ENCODE results near the gene PTPN11.

The PTPN11 gene

DNA sequence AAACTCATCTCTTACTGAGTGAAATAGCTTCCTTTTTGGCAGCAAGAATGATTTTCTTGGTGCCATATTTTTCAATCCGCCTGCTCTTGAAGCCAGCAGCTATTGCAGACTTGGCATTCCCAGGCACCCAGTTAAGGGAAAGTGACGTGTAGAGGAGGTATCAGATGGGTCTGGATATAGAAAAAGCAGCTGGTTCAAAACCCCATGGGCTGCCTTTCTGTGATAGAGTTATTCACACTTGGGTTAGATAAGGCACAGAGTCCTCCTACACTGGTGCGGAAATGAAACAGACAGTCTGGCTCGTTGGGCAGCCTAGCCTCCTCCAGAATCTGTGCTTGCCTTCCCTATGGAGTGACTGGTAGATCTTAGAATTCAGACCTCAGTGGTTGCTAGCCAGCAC lies 62.2 kb downstream of the PTPN11 start:
- POLR2A ChIA-PET = no interaction called here
- WGBS (ENCODE audit: insufficient coverage) = 100% methylated on average over 4 of the region's 4 CpGs

DNA sequence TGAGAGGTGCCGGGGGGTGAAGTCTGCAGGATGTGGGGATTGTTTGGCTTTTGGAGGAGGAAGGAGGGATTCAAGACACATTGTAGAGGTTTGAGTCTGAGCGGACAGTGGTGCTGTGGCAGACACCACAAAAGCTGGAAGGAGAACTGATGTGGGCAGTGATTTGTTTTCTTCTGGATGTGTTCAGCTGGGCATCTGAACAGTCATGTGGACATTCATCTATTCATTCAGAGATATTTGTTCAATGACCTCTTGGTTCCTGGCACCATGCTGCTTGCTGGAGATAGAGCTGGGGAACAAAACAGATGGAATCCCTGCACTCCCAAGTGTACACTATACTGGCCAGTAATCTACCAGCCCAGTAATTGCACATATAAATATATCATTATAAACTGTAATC lies 64.0 kb downstream of the PTPN11 start:
- CTCF ChIA-PET = no interaction called here
- no peak overlapping the region for H3K27ac ChIP-seq (ENCODE audit: insufficient read depth in 1 of 2, low read depth in 1 of 2, low read length in 2 of 2, poor library complexity in 1 of 2, severe bottlenecking in 2 of 2)
- H3K36me3 ChIP-seq (ENCODE audit: control insufficient read depth in 4 of 4, insufficient read depth in 4 of 4, low read length in 3 of 4) = peaks cover 28 to 87% (median 54%) of the 10 kb centered on the region in 4 experiments
- H3K4me3 ChIP-seq (ENCODE audit: control insufficient read depth in 1 of 7, extremely low read depth in 1 of 7, insufficient read depth in 4 of 7, low read depth in 2 of 7, low read length in 6 of 7) = no peak overlapping the region
- POLR2A ChIA-PET = no interaction called here
- H3K9me3 ChIP-seq (ENCODE audit: control extremely low read depth in 1 of 5, control insufficient read depth in 4 of 5, insufficient read depth in 2 of 5, low read depth in 1 of 5, low read length in 4 of 5) = peaks cover 0 to 7% (median 0%) of the 10 kb centered on the region in 5 experiments
- no peak for DNase-seq
- WGBS (ENCODE audit: insufficient coverage) = 100% methylated on average over 2 of the region's 2 CpGs
- no peaks in the 10 kb centered on the region for H3K27me3 ChIP-seq (replicated peaks in 2 of 5; ENCODE audit: control insufficient read depth in 4 of 5, insufficient read depth in 5 of 5, low read length in 4 of 5)
- no peaks in the 10 kb centered on the region for H3K4me1 ChIP-seq (ENCODE audit: control extremely low read depth in 1 of 4, control insufficient read depth in 4 of 4, insufficient read depth in 4 of 4, low read length in 3 of 4)

More for the DNA sequence above, 62.2 kb downstream of the PTPN11 start:
- H3K9me3 ChIP-seq (ENCODE audit: control extremely low read depth in 1 of 5, control insufficient read depth in 4 of 5, insufficient read depth in 2 of 5, low read depth in 1 of 5, low read length in 4 of 5) = peaks cover 0 to 10% (median 0%) of the 10 kb centered on the region in 5 experiments
- CTCF ChIA-PET = interaction anchor here (1.1 kb wide), 1 partner anchor 18 kb away, joined by 4 read pairs; no protein-coding TSS in a partner anchor
- H3K4me1 ChIP-seq (ENCODE audit: control extremely low read depth in 1 of 4, control insufficient read depth in 4 of 4, insufficient read depth in 4 of 4, low read length in 3 of 4) = no peaks in the 10 kb centered on the region
- no peaks in the 10 kb centered on the region for H3K27me3 ChIP-seq (replicated peaks in 2 of 5; ENCODE audit: control insufficient read depth in 4 of 5, insufficient read depth in 5 of 5, low read length in 4 of 5)
- H3K36me3 ChIP-seq (ENCODE audit: control insufficient read depth in 4 of 4, insufficient read depth in 4 of 4, low read length in 3 of 4) = peaks cover 26 to 85% (median 56%) of the 10 kb centered on the region in 4 experiments
- DNase-seq = no peak
- H3K27ac ChIP-seq (ENCODE audit: insufficient read depth in 1 of 2, low read depth in 1 of 2, low read length in 2 of 2, poor library complexity in 1 of 2, severe bottlenecking in 2 of 2) = no peak overlapping the region
- H3K4me3 ChIP-seq (ENCODE audit: control insufficient read depth in 1 of 7, extremely low read depth in 1 of 7, insufficient read depth in 4 of 7, low read depth in 2 of 7, low read length in 6 of 7) = no peak overlapping the region

DNA sequence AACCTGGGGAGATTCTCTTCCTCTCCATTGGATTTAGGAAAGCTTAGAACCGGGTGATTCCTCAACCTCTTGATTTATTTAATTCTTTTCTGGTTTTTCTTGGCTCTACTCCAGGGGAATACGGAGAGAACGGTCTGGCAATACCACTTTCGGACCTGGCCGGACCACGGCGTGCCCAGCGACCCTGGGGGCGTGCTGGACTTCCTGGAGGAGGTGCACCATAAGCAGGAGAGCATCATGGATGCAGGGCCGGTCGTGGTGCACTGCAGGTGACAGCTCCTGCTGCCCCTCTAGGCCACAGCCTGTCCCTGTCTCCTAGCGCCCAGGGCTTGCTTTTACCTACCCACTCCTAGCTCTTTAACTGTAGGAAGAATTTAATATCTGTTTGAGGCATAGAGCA lies 67.6 kb downstream of the PTPN11 start:
- Histone ChIP-seq H3K4me3 (ENCODE audit: control insufficient read depth in 1 of 7, extremely low read depth in 1 of 7, insufficient read depth in 4 of 7, low read depth in 2 of 7, low read length in 6 of 7) (no peak overlapping the region), H3K27ac (ENCODE audit: insufficient read depth in 1 of 2, low read depth in 1 of 2, low read length in 2 of 2, poor library complexity in 1 of 2, severe bottlenecking in 2 of 2) (no peak overlapping the region), H3K4me1 (ENCODE audit: control extremely low read depth in 1 of 4, control insufficient read depth in 4 of 4, insufficient read depth in 4 of 4, low read length in 3 of 4) (no peaks in the 10 kb centered on the region), H3K9me3 (ENCODE audit: control extremely low read depth in 1 of 5, control insufficient read depth in 4 of 5, insufficient read depth in 2 of 5, low read depth in 1 of 5, low read length in 4 of 5) (no peaks in the 10 kb centered on the region), H3K36me3 (ENCODE audit: control insufficient read depth in 4 of 4, insufficient read depth in 4 of 4, low read length in 3 of 4) (peaks cover 28 to 83% (median 56%) of the 10 kb centered on the region in 4 experiments), H3K27me3 (replicated peaks in 2 of 5; ENCODE audit: control insufficient read depth in 4 of 5, insufficient read depth in 5 of 5, low read length in 4 of 5) (no peaks in the 10 kb centered on the region)
- no peak for DNase-seq
- POLR2A ChIA-PET = no interaction called here
- CTCF ChIA-PET = no interaction called here
- WGBS (ENCODE audit: insufficient coverage) = 98% methylated on average over 12 of the region's 12 CpGs

DNA sequence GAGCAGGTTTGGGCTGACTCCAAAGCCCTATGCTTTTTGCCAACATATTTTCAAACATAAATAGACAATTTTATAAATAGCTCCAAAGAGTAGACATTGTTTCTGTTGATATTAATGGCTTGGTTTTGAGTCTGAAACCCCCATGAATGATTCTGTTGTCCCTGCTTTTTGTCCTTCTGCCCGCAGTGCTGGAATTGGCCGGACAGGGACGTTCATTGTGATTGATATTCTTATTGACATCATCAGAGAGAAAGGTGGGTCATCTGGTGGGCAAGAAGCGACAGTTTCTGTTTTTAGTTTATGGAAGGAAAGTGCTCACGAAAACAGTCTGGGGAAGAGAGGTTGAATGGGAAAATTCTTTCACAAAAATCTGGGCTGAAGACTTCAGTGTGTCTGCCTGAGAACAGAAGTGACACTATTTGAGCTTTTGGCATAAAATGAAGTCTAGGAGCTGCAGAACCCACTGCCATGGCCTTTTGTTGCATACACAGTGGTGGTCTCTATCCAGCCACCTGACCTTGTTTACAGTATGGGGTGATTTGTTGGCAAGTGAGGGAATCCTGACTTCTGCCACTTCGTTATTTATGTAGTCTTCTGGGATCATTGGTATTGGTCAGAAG lies 69.6 kb downstream of the PTPN11 start:
- CTCF ChIA-PET = no interaction called here
- Histone ChIP-seq H3K4me3 (ENCODE audit: control insufficient read depth in 1 of 7, extremely low read depth in 1 of 7, insufficient read depth in 4 of 7, low read depth in 2 of 7, low read length in 6 of 7) (no peak overlapping the region), H3K9me3 (ENCODE audit: control extremely low read depth in 1 of 5, control insufficient read depth in 4 of 5, insufficient read depth in 2 of 5, low read depth in 1 of 5, low read length in 4 of 5) (no peaks in the 10 kb centered on the region), H3K27me3 (replicated peaks in 2 of 5; ENCODE audit: control insufficient read depth in 4 of 5, insufficient read depth in 5 of 5, low read length in 4 of 5) (no peaks in the 10 kb centered on the region), H3K27ac (ENCODE audit: insufficient read depth in 1 of 2, low read depth in 1 of 2, low read length in 2 of 2, poor library complexity in 1 of 2, severe bottlenecking in 2 of 2) (no peak overlapping the region), H3K36me3 (ENCODE audit: control insufficient read depth in 4 of 4, insufficient read depth in 4 of 4, low read length in 3 of 4) (peaks cover 22 to 78% (median 51%) of the 10 kb centered on the region in 4 experiments), H3K4me1 (ENCODE audit: control extremely low read depth in 1 of 4, control insufficient read depth in 4 of 4, insufficient read depth in 4 of 4, low read length in 3 of 4) (no peaks in the 10 kb centered on the region)
- POLR2A ChIA-PET = no interaction called here
- no peak for DNase-seq
- 100% methylated on average over 5 of the region's 6 CpGs for WGBS (ENCODE audit: insufficient coverage)

DNA sequence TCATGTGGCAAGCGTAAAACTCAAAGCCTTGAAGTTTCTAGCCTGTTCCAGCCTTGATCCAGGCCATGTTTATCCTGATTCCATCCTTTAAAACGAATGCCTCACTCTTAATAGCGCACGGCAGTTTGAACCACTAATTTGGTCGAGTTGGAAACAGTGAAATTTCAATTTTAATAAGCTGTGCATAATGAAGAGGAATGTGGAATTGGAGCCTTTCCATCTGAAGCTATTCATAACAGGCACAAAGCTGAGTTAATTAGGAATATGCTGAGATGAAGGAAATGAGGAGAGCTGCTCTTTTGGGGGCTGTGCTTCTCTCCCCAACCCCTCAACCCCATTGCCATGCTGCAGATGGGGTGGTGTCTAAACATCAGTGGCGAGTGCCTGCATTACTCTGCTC lies 70.7 kb downstream of the PTPN11 start:
- H3K9me3 ChIP-seq (ENCODE audit: control extremely low read depth in 1 of 5, control insufficient read depth in 4 of 5, insufficient read depth in 2 of 5, low read depth in 1 of 5, low read length in 4 of 5) = no peaks in the 10 kb centered on the region
- no peak overlapping the region for H3K27ac ChIP-seq (ENCODE audit: insufficient read depth in 1 of 2, low read depth in 1 of 2, low read length in 2 of 2, poor library complexity in 1 of 2, severe bottlenecking in 2 of 2)
- H3K4me3 ChIP-seq (ENCODE audit: control insufficient read depth in 1 of 7, extremely low read depth in 1 of 7, insufficient read depth in 4 of 7, low read depth in 2 of 7, low read length in 6 of 7) = no peak overlapping the region
- H3K27me3 ChIP-seq (replicated peaks in 2 of 5; ENCODE audit: control insufficient read depth in 4 of 5, insufficient read depth in 5 of 5, low read length in 4 of 5) = no peaks in the 10 kb centered on the region
- H3K4me1 ChIP-seq (ENCODE audit: control extremely low read depth in 1 of 4, control insufficient read depth in 4 of 4, insufficient read depth in 4 of 4, low read length in 3 of 4) = no peaks in the 10 kb centered on the region
- DNase-seq = no peak
- CTCF ChIA-PET = interaction anchor here (1.0 kb wide), 1 partner anchor 11 kb away, joined by 3 read pairs; no protein-coding TSS in a partner anchor
- WGBS (ENCODE audit: insufficient coverage) = 98% methylated on average over 3 of the region's 6 CpGs
- POLR2A ChIA-PET = no interaction called here
- H3K36me3 ChIP-seq (ENCODE audit: control insufficient read depth in 4 of 4, insufficient read depth in 4 of 4, low read length in 3 of 4) = peaks cover 29 to 74% (median 52%) of the 10 kb centered on the region in 4 experiments

DNA sequence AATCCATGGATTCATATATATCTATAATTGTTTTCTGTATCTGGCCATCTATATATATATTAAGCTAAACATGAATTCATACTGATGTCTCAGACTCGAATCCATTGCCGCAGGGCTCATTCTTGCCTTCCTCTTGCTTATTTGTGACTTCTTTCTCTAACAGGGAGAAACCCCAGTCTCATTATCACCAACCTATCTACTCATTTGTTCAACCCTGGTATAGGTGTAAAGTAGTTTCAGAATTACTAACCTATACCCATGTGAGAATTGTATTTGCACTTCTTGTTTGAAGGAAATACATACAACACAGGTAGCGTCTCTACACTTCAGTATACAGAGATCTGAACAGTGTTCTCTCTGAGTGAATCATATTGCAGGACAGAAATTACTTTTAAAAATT lies 77.7 kb downstream of the PTPN11 start:
- H3K36me3 ChIP-seq (ENCODE audit: control insufficient read depth in 4 of 4, insufficient read depth in 4 of 4, low read length in 3 of 4) = peaks cover 19 to 48% (median 38%) of the 10 kb centered on the region in 4 experiments
- no peaks in the 10 kb centered on the region for H3K4me1 ChIP-seq (ENCODE audit: control extremely low read depth in 1 of 4, control insufficient read depth in 4 of 4, insufficient read depth in 4 of 4, low read length in 3 of 4)
- H3K9me3 ChIP-seq (ENCODE audit: control extremely low read depth in 1 of 5, control insufficient read depth in 4 of 5, insufficient read depth in 2 of 5, low read depth in 1 of 5, low read length in 4 of 5) = no peaks in the 10 kb centered on the region
- POLR2A ChIA-PET = no interaction called here
- no peak overlapping the region for H3K4me3 ChIP-seq (ENCODE audit: control insufficient read depth in 1 of 7, extremely low read depth in 1 of 7, insufficient read depth in 4 of 7, low read depth in 2 of 7, low read length in 6 of 7)
- no peaks in the 10 kb centered on the region for H3K27me3 ChIP-seq (replicated peaks in 2 of 5; ENCODE audit: control insufficient read depth in 4 of 5, insufficient read depth in 5 of 5, low read length in 4 of 5)
- no CpG with 5 or more reads among the region's 3 CpGs for WGBS (ENCODE audit: insufficient coverage)
- no peak for DNase-seq
- no peak overlapping the region for H3K27ac ChIP-seq (ENCODE audit: insufficient read depth in 1 of 2, low read depth in 1 of 2, low read length in 2 of 2, poor library complexity in 1 of 2, severe bottlenecking in 2 of 2)
- CTCF ChIA-PET = interaction anchor here (0.6 kb wide), 1 partner anchor 56 kb away, joined by 3 read pairs; no protein-coding TSS in a partner anchor

DNA sequence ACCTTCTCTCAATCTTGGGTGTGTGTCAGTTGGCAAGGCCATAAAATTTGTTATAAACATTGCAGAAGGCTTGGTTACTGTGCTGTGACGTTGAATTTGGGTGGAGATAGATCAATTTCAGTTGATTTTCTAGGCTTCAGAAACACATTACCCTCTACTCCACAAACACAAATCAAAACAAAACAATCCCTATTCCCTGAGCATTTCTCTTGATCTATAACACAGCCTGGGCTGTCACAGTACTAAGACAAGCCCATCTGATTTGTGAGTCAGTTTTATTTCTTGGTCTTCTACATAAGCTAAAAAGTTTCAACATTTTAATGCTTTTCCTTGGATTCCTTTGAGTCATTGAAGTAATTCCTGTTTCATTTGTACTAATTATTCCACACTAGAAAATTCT lies 79.8 kb downstream of the PTPN11 start:
- H3K27ac ChIP-seq (ENCODE audit: insufficient read depth in 1 of 2, low read depth in 1 of 2, low read length in 2 of 2, poor library complexity in 1 of 2, severe bottlenecking in 2 of 2) = no peak overlapping the region
- ChIA-PET POLR2A (no interaction called here), CTCF (no interaction called here)
- peaks cover 25 to 54% (median 39%) of the 10 kb centered on the region in 4 experiments for H3K36me3 ChIP-seq (ENCODE audit: control insufficient read depth in 4 of 4, insufficient read depth in 4 of 4, low read length in 3 of 4)
- H3K4me3 ChIP-seq (ENCODE audit: control insufficient read depth in 1 of 7, extremely low read depth in 1 of 7, insufficient read depth in 4 of 7, low read depth in 2 of 7, low read length in 6 of 7) = no peak overlapping the region
- no peaks in the 10 kb centered on the region for H3K9me3 ChIP-seq (ENCODE audit: control extremely low read depth in 1 of 5, control insufficient read depth in 4 of 5, insufficient read depth in 2 of 5, low read depth in 1 of 5, low read length in 4 of 5)
- DNase-seq = no peak
- H3K4me1 ChIP-seq (ENCODE audit: control extremely low read depth in 1 of 4, control insufficient read depth in 4 of 4, insufficient read depth in 4 of 4, low read length in 3 of 4) = no peaks in the 10 kb centered on the region
- H3K27me3 ChIP-seq (replicated peaks in 2 of 5; ENCODE audit: control insufficient read depth in 4 of 5, insufficient read depth in 5 of 5, low read length in 4 of 5) = no peaks in the 10 kb centered on the region
- WGBS (ENCODE audit: insufficient coverage) = no CpG with 5 or more reads among the region's 1 CpG
